IPS-11a (cell line): ENCODE measurements around the gene NKAIN4.

Experiments
- H3K4me3 ChIP-seq: one replicate; pipeline ENCODE4 v1.5.1; 2013; ENCODE audit warnings: low read depth, low read length, control low read depth

Gene NKAIN4

GRCh38 chr20:63288581-63289251 lies 34.5 kb upstream of the NKAIN4 start:
- no peak overlapping the region for H3K4me3 ChIP-seq

- no peak overlapping the region for H3K4me3 ChIP-seq
Observed at GRCh38 chr20:63287697-63288580, 33.7 kb upstream of the NKAIN4 start.

GRCh38 chr20:63286781-63287696 lies 32.8 kb upstream of the NKAIN4 start:
- no peak overlapping the region for H3K4me3 ChIP-seq

GRCh38 chr20:63285636-63286615 lies 31.7 kb upstream of the NKAIN4 start:
- H3K4me3 ChIP-seq, result no peak overlapping the region

GRCh38 chr20:63284981-63285524 lies 30.8 kb upstream of the NKAIN4 start:
- no peak overlapping the region for H3K4me3 ChIP-seq

- H3K4me3 ChIP-seq, result no peak overlapping the region
Observed at GRCh38 chr20:63284544-63284949, 30.3 kb upstream of the NKAIN4 start.

GRCh38 chr20:63284083-63284440 lies 29.8 kb upstream of the NKAIN4 start:
- H3K4me3 ChIP-seq, result no peak overlapping the region

GRCh38 chr20:63283397-63284082 lies 29.3 kb upstream of the NKAIN4 start:
- H3K4me3 ChIP-seq, result no peak overlapping the region

- no peak overlapping the region for H3K4me3 ChIP-seq
Observed at GRCh38 chr20:63282946-63283345, 28.7 kb upstream of the NKAIN4 start.

- no peak overlapping the region for H3K4me3 ChIP-seq
Observed at GRCh38 chr20:63281742-63282665, 27.7 kb upstream of the NKAIN4 start.

GRCh38 chr20:63280929-63281545 lies 26.8 kb upstream of the NKAIN4 start:
- no peak overlapping the region for H3K4me3 ChIP-seq

GRCh38 chr20:63280371-63280770 lies 26.1 kb upstream of the NKAIN4 start:
- H3K4me3 ChIP-seq, result no peak overlapping the region

GRCh38 chr20:63279931-63280330 lies 25.7 kb upstream of the NKAIN4 start:
- no peak overlapping the region for H3K4me3 ChIP-seq

GRCh38 chr20:63278661-63279060 lies 24.4 kb upstream of the NKAIN4 start:
- H3K4me3 ChIP-seq, result no peak overlapping the region

GRCh38 chr20:63277466-63278272 lies 23.4 kb upstream of the NKAIN4 start:
- no peak overlapping the region for H3K4me3 ChIP-seq

- no peak overlapping the region for H3K4me3 ChIP-seq
Observed at GRCh38 chr20:63276956-63277355, 22.7 kb upstream of the NKAIN4 start.

- H3K4me3 ChIP-seq, result no peak overlapping the region
Observed at GRCh38 chr20:63275825-63276224, 21.6 kb upstream of the NKAIN4 start.
